ENCODE results near the gene TBC1D16. TPM values are rescaled to one million over a fixed set of nuclear protein-coding genes. Genes with fewer than 3 reads are reported as not detected.
"Not testable (repeated sequence)": the region's sequence is repeated elsewhere in the genome, so short reads cannot be mapped to it uniquely, and the experiment has no call there.

Gene TBC1D16
- total and polyA plus RNA-seq, 4 donors: 7.3 to 48.5 (median 16.5) TPM

DNA sequence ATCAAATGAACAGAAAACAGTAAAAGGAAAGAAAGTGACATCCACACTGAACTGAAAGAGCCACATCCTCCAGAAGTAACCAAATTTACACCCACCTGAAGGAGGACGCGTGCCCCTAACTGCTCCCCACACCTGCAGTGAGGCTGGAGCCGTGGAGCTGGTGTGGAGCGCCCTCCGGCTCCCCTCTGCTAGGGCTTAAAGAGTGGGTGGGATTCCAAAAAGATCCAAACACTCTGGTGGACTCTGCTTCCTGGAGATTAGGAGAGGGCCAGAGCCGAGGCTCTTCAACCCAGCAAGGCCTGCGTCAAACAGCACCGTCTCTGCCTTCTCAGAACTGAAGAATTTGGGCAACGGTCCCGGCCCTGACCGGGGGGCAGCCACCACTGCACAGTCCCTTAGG lies 16.0 kb upstream of the TBC1D16 start:
- Histone ChIP-seq H3K9me3 (ENCODE audit: control insufficient read depth in 4 of 4, insufficient read depth in 3 of 4, low read length in 3 of 4) (no peaks in the 10 kb centered on the region), H3K27ac (ENCODE audit: low read depth in 1 of 2, low read length in 1 of 2) (no peak overlapping the region), H3K36me3 (ENCODE audit: control insufficient read depth in 4 of 4, insufficient read depth in 4 of 4, low read length in 4 of 4) (peaks cover 0 to 10% (median 2%) of the 10 kb centered on the region in 4 donors), H3K4me1 (ENCODE audit: control insufficient read depth in 5 of 5, insufficient read depth in 5 of 5, low read length in 5 of 5) (peaks cover 0 to 5% (median 0%) of the 10 kb centered on the region in 5 donors), H3K9ac (ENCODE audit: insufficient read depth in 1 of 2, low read length in 2 of 2) (no peak overlapping the region), H3K27me3 (ENCODE audit: control insufficient read depth in 3 of 3, insufficient read depth in 3 of 3, low read length in 2 of 3) (no peaks in the 10 kb centered on the region), H3K4me3 (no peak overlapping the region)
- TF ChIP-seq, protein P1, sequence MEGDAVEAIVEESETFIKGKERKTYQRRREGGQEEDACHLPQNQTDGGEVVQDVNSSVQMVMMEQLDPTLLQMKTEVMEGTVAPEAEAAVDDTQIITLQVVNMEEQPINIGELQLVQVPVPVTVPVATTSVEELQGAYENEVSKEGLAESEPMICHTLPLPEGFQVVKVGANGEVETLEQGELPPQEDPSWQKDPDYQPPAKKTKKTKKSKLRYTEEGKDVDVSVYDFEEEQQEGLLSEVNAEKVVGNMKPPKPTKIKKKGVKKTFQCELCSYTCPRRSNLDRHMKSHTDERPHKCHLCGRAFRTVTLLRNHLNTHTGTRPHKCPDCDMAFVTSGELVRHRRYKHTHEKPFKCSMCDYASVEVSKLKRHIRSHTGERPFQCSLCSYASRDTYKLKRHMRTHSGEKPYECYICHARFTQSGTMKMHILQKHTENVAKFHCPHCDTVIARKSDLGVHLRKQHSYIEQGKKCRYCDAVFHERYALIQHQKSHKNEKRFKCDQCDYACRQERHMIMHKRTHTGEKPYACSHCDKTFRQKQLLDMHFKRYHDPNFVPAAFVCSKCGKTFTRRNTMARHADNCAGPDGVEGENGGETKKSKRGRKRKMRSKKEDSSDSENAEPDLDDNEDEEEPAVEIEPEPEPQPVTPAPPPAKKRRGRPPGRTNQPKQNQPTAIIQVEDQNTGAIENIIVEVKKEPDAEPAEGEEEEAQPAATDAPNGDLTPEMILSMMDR (IDR thresholded peaks at IDR 0.05; ENCODE audit: control extremely low read depth, extremely low read depth): no peak
- WGBS, 2 donors: 94 to 96% methylated on average over 10 to 11 of the region's 11 CpGs
- ATAC-seq (ENCODE audit: insufficient read depth, low FRiP score) (no peak), DNase-seq (no peak)

DNA sequence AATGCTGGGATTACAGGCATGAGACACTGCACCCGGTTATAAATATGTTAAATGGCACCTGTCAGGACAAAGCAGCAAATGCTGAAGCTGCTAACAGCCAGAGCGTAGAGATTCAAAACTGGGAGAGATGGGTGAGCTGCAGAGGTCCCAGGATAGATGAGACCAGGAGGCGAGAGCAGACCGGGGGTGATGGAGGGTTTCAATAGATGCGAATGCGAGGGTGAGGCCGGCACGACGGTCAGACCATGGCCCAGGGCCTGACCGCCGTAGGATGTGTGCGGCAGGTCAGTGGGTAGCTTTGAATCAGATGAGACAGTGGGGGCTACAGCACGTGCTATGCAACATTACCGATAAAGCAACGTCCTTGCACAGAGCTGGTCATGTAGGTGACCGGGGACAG lies 15.0 kb upstream of the TBC1D16 start:
- TF ChIP-seq, protein P1 (IDR thresholded peaks at IDR 0.05; ENCODE audit: control extremely low read depth, extremely low read depth): no peak
- H3K27ac ChIP-seq (ENCODE audit: low read depth in 1 of 2, low read length in 1 of 2): no peak overlapping the region
- peaks cover 0 to 10% (median 2%) of the 10 kb centered on the region in 4 donors for H3K36me3 ChIP-seq (ENCODE audit: control insufficient read depth in 4 of 4, insufficient read depth in 4 of 4, low read length in 4 of 4)
- H3K4me1 ChIP-seq (ENCODE audit: control insufficient read depth in 5 of 5, insufficient read depth in 5 of 5, low read length in 5 of 5): peaks cover 0 to 5% (median 0%) of the 10 kb centered on the region in 5 donors
- H3K27me3 ChIP-seq (ENCODE audit: control insufficient read depth in 3 of 3, insufficient read depth in 3 of 3, low read length in 2 of 3): no peaks in the 10 kb centered on the region
- ATAC-seq (ENCODE audit: insufficient read depth, low FRiP score): no peak
- H3K9ac ChIP-seq (ENCODE audit: insufficient read depth in 1 of 2, low read length in 2 of 2): no peak overlapping the region
- DNase-seq: no peak
- H3K9me3 ChIP-seq (ENCODE audit: control insufficient read depth in 4 of 4, insufficient read depth in 3 of 4, low read length in 3 of 4): no peaks in the 10 kb centered on the region
- 88 to 94% methylated on average over 16 of the region's 16 CpGs for WGBS, 2 donors
- H3K4me3 ChIP-seq: no peak overlapping the region

- Histone ChIP-seq H3K9me3 (ENCODE audit: control insufficient read depth in 4 of 4, insufficient read depth in 3 of 4, low read length in 3 of 4) (no peaks in the 10 kb centered on the region), H3K4me1 (ENCODE audit: control insufficient read depth in 5 of 5, insufficient read depth in 5 of 5, low read length in 5 of 5) (peaks cover 0 to 5% (median 0%) of the 10 kb centered on the region in 5 donors), H3K27ac (ENCODE audit: low read depth in 1 of 2, low read length in 1 of 2) (no peak overlapping the region), H3K36me3 (ENCODE audit: control insufficient read depth in 4 of 4, insufficient read depth in 4 of 4, low read length in 4 of 4) (peaks cover 0 to 10% (median 2%) of the 10 kb centered on the region in 4 donors), H3K27me3 (ENCODE audit: control insufficient read depth in 3 of 3, insufficient read depth in 3 of 3, low read length in 2 of 3) (no peaks in the 10 kb centered on the region), H3K4me3 (no peak overlapping the region), H3K9ac (ENCODE audit: insufficient read depth in 1 of 2, low read length in 2 of 2) (no peak overlapping the region)
- TF ChIP-seq, protein P1 (IDR thresholded peaks at IDR 0.05; ENCODE audit: control extremely low read depth, extremely low read depth): no peak
- ATAC-seq (ENCODE audit: insufficient read depth, low FRiP score) (no peak), DNase-seq (no peak)
- WGBS, 2 donors: 95 to 98% methylated on average over 21 of the region's 21 CpGs
Measured at GRCh38 chr17:80049986-80050385, 14.3 kb upstream of the TBC1D16 start.

- no peaks in the 10 kb centered on the region for H3K27me3 ChIP-seq (ENCODE audit: control insufficient read depth in 3 of 3, insufficient read depth in 3 of 3, low read length in 2 of 3)
- TF ChIP-seq, protein P1 (IDR thresholded peaks at IDR 0.05; ENCODE audit: control extremely low read depth, extremely low read depth): no peak
- ATAC-seq (ENCODE audit: insufficient read depth, low FRiP score) (no peak), DNase-seq (no peak)
- peaks cover 0 to 10% (median 4%) of the 10 kb centered on the region in 4 donors for H3K36me3 ChIP-seq (ENCODE audit: control insufficient read depth in 4 of 4, insufficient read depth in 4 of 4, low read length in 4 of 4)
- no peak overlapping the region for H3K4me3 ChIP-seq
- no peaks in the 10 kb centered on the region for H3K9me3 ChIP-seq (ENCODE audit: control insufficient read depth in 4 of 4, insufficient read depth in 3 of 4, low read length in 3 of 4)
- no peak overlapping the region for H3K27ac ChIP-seq (ENCODE audit: low read depth in 1 of 2, low read length in 1 of 2)
- H3K9ac ChIP-seq (ENCODE audit: insufficient read depth in 1 of 2, low read length in 2 of 2): no peak overlapping the region
- whole genome bisulfite sequencing, 2 donors: 91 to 92% methylated on average over 11 of the region's 11 CpGs
- H3K4me1 ChIP-seq (ENCODE audit: control insufficient read depth in 5 of 5, insufficient read depth in 5 of 5, low read length in 5 of 5): no peaks in the 10 kb centered on the region
Measured at GRCh38 chr17:80047176-80047575, 11.5 kb upstream of the TBC1D16 start.

- not testable (repeated sequence) for H3K4me1 ChIP-seq (ENCODE audit: control insufficient read depth in 5 of 5, insufficient read depth in 5 of 5, low read length in 5 of 5); DNase-seq; ATAC-seq (ENCODE audit: insufficient read depth, low FRiP score); H3K36me3 ChIP-seq (ENCODE audit: control insufficient read depth in 4 of 4, insufficient read depth in 4 of 4, low read length in 4 of 4); H3K9me3 ChIP-seq (ENCODE audit: control insufficient read depth in 4 of 4, insufficient read depth in 3 of 4, low read length in 3 of 4); H3K27ac ChIP-seq (ENCODE audit: low read depth in 1 of 2, low read length in 1 of 2); H3K4me3 ChIP-seq; H3K27me3 ChIP-seq (ENCODE audit: control insufficient read depth in 3 of 3, insufficient read depth in 3 of 3, low read length in 2 of 3); H3K9ac ChIP-seq (ENCODE audit: insufficient read depth in 1 of 2, low read length in 2 of 2)
- 95 to 97% methylated on average over 10 of the region's 10 CpGs for WGBS, 2 donors
Measured at GRCh38 chr17:80046709-80047108, 11.0 kb upstream of the TBC1D16 start.

Data from lung (tissue), 12 donors.